ENCODE measurements around the gene TP53TG5. TPM values are rescaled to one million over a fixed set of nuclear protein-coding genes. Genes with fewer than 3 reads are reported as not detected.

The TP53TG5 gene
- total RNA-seq = 1 to 10 TPM; 2.0 to 2.4 TPM
- polyA plus RNA-seq (2013, experiment 1 of 2) = 0.32 TPM
- 0.46 TPM for polyA plus RNA-seq (2013, experiment 2 of 2)
- long read RNA-seq, experiment 1, partial matches to known transcripts = 1 of 2 reads
- long read RNA-seq, experiment 1, other reads (novel, unspliced or antisense) = 1 of 2 reads
- long read RNA-seq, experiment 2, partial matches to known transcripts = 1 of 6 reads
- long read RNA-seq, experiment 2, other reads (novel, unspliced or antisense) = 2 of 6 reads
- long read RNA-seq, experiment 3, partial matches to known transcripts = 0 of 1 reads
- long read RNA-seq, experiment 3, other reads (novel, unspliced or antisense) = 1 of 1 reads
- long read RNA-seq, experiment 4, transcript TP53TG5-201 (5 exons, 2,374 nt) = major isoform, 11 of 12 reads
- long read RNA-seq, experiment 4, partial matches to known transcripts = 1 of 12 reads
- long read RNA-seq, experiment 4, other reads (novel, unspliced or antisense) = 0 of 12 reads

GRCh38 chr20:45378191-45378590 is at the start of gene TP53TG5:
TSS of gene TP53TG5 (minus strand) at chr20:45378325. CDS start at chr20:45378236, 89 bp downstream.
- WGBS, 2 experiments (ENCODE audit: insufficient coverage in 1 of 2, insufficient read length in 1 of 2) = 61 to 82% methylated on average over 1 of the region's 1 CpG
- H3K4me1 ChIP-seq (ENCODE audit: control insufficient read depth, insufficient read depth, low read length) = peaks cover 35% of the 10 kb centered on the region
- H3K27me3 Mint-ChIP-seq (ENCODE audit: insufficient read depth) = peaks cover 2% of the 10 kb centered on the region

DNA sequence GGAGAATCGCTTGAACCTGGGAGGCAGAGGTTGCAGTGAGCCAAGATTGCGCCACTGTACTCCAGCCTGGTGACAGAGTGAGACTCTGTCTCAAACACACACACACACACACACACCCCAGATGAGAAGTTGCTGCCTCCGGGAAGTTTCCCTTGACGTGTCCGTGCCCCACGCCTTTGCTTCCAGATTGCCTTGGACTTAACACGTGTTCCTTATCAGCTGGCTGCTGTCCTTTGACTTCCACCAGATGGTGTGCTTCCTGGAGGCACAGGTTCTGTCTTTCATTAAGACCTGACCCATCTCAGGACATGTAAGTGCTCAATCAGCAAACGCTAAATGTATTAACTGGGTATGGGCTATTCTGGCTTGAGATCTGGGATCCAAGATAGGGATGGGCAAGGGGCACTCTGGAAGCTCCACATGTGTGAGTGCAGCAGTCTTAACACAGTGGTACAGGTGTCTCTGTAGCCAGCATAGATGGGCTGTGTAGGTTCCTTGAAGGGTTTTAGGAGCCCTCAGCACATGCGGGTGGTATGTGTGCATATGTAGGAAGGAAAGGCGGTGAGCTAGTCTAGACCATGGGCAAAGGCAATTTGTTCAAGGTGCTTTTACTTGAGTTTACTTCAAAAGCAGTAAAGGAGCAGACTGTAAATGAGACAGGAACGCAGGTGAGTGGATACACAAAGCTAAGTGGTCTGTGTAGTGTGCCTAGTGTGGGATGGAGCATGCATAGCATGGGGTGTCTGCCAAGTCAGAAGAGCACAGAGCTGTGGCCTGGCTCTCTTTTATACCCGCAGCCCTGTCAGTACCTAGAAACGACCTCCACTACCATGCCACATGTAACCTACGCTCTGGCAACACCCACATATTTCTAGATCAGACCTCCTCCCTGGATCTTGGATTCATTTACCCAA is 49.4 kb upstream of the TP53TG5 start:
- no peaks in the 10 kb centered on the region for H3K4me1 ChIP-seq (ENCODE audit: control insufficient read depth, insufficient read depth, low read length)
- Mint-ChIP-seq H3K4me1 (peaks cover 6% of the 10 kb centered on the region), H3K4me3 (no peak overlapping the region), H3K27me3 (ENCODE audit: insufficient read depth) (no peaks in the 10 kb centered on the region), H3K27ac (no peak overlapping the region), H3K36me3 (ENCODE audit: low read depth) (peaks cover 30% of the 10 kb centered on the region), H3K9me3 (no peaks in the 10 kb centered on the region)
- DNase-seq = no peak
- H3K9me3 ChIP-seq (ENCODE audit: control insufficient read depth, low read length) = no peaks in the 10 kb centered on the region
- H3K9ac ChIP-seq (ENCODE audit: extremely low read depth, low read length, poor library complexity, severe bottlenecking) = no peak overlapping the region
- no peak overlapping the region for H3K4me3 ChIP-seq (ENCODE audit: low read length)
- WGBS, 2 experiments (ENCODE audit: insufficient coverage in 1 of 2, insufficient read length in 1 of 2) = 90 to 93% methylated on average over 11 to 14 of the region's 14 CpGs
- no peak overlapping the region for H3K27ac ChIP-seq (ENCODE audit: low read depth, low read length)
- H3K27me3 ChIP-seq (ENCODE audit: control insufficient read depth, insufficient read depth, low read length, poor library complexity, severe bottlenecking) = no peaks in the 10 kb centered on the region
- peaks cover 33% of the 10 kb centered on the region for H3K36me3 ChIP-seq (ENCODE audit: control insufficient read depth, insufficient read depth, low read length)
- TF ChIP-seq, protein P1, sequence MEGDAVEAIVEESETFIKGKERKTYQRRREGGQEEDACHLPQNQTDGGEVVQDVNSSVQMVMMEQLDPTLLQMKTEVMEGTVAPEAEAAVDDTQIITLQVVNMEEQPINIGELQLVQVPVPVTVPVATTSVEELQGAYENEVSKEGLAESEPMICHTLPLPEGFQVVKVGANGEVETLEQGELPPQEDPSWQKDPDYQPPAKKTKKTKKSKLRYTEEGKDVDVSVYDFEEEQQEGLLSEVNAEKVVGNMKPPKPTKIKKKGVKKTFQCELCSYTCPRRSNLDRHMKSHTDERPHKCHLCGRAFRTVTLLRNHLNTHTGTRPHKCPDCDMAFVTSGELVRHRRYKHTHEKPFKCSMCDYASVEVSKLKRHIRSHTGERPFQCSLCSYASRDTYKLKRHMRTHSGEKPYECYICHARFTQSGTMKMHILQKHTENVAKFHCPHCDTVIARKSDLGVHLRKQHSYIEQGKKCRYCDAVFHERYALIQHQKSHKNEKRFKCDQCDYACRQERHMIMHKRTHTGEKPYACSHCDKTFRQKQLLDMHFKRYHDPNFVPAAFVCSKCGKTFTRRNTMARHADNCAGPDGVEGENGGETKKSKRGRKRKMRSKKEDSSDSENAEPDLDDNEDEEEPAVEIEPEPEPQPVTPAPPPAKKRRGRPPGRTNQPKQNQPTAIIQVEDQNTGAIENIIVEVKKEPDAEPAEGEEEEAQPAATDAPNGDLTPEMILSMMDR (conservative IDR thresholded peaks at IDR 0.05) = peak; percentile 45

More at GRCh38 chr20:45378191-45378590, at the start of gene TP53TG5:
- TF ChIP-seq, protein P1 (conservative IDR thresholded peaks at IDR 0.05) = no peak
- Histone ChIP-seq H3K9ac (ENCODE audit: extremely low read depth, low read length, poor library complexity, severe bottlenecking) (peak within 1 kb of the TSS; percentile 70), H3K9me3 (ENCODE audit: control insufficient read depth, low read length) (no peaks in the 10 kb centered on the region), H3K27ac (ENCODE audit: low read depth, low read length) (peak within 1 kb of the TSS; percentile 74), H3K27me3 (ENCODE audit: control insufficient read depth, insufficient read depth, low read length, poor library complexity, severe bottlenecking) (no peaks in the 10 kb centered on the region), H3K36me3 (ENCODE audit: control insufficient read depth, insufficient read depth, low read length) (peaks cover 11% of the 10 kb centered on the region), H3K4me3 (ENCODE audit: low read length) (no peak within 1 kb of the TSS)
- H3K27ac Mint-ChIP-seq = peak within 1 kb of the TSS; percentile 87
- no peaks in the 10 kb centered on the region for H3K9me3 Mint-ChIP-seq
- DNase-seq = peak; percentile 82
- H3K4me3 Mint-ChIP-seq = no peak within 1 kb of the TSS
- H3K4me1 Mint-ChIP-seq = peaks cover 36% of the 10 kb centered on the region
- H3K36me3 Mint-ChIP-seq (ENCODE audit: low read depth) = peaks cover 6% of the 10 kb centered on the region

DNA sequence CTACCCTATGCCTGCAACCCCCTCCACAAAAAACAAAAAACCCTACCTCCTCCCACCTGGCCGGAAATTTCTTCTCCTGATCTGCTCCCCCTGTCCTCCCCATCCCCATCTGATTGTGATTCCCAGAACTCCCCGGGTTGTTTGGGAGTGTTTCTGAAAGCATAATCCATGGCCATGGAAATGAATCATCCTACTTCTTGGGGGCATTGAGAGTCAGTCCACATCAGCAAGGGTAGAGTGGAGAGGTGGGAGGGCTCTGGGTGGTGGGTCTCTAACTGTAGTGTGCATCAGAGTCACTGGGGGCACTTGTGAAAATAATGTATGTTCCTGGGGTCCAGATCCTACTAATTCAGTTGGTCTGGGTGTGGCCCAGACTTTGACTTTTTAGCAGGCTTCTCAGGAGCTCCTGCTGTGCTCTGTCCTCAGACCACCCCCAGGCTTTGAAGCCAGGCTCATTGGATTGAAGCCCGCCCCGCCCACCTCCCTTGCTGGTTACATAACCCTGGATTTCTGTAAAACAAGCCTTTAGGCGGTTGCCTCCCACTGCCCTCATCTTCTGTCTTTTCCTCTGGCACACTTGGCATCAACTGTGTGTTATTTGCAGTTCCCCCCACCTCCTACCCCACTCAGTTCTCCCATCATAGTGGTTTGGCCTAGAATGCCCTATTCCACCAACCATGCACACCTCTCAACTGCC is 48.3 kb upstream of the TP53TG5 start:
- Mint-ChIP-seq H3K36me3 (ENCODE audit: low read depth) (peaks cover 33% of the 10 kb centered on the region), H3K27ac (no peak overlapping the region), H3K9me3 (no peaks in the 10 kb centered on the region), H3K4me1 (peaks cover 6% of the 10 kb centered on the region), H3K27me3 (ENCODE audit: insufficient read depth) (no peaks in the 10 kb centered on the region), H3K4me3 (no peak overlapping the region)
- 86 to 100% methylated on average over 3 to 5 of the region's 5 CpGs for WGBS, 2 experiments (ENCODE audit: insufficient coverage in 1 of 2, insufficient read length in 1 of 2)
- no peak overlapping the region for H3K9ac ChIP-seq (ENCODE audit: extremely low read depth, low read length, poor library complexity, severe bottlenecking)
- peaks cover 42% of the 10 kb centered on the region for H3K36me3 ChIP-seq (ENCODE audit: control insufficient read depth, insufficient read depth, low read length)
- no peaks in the 10 kb centered on the region for H3K27me3 ChIP-seq (ENCODE audit: control insufficient read depth, insufficient read depth, low read length, poor library complexity, severe bottlenecking)
- no peaks in the 10 kb centered on the region for H3K4me1 ChIP-seq (ENCODE audit: control insufficient read depth, insufficient read depth, low read length)
- DNase-seq = no peak
- no peak overlapping the region for H3K27ac ChIP-seq (ENCODE audit: low read depth, low read length)
- H3K4me3 ChIP-seq (ENCODE audit: low read length) = no peak overlapping the region
- H3K9me3 ChIP-seq (ENCODE audit: control insufficient read depth, low read length) = no peaks in the 10 kb centered on the region
- TF ChIP-seq, protein P1 (conservative IDR thresholded peaks at IDR 0.05) = no peak
